HCT116 (cell line): ENCODE results near the gene CACNG6.

Source experiments
- CTCF ChIP-seq, 3 experiments: fragments of 200-600 bp in 1 of 3; sonication (generic) in 1 of 3; IDR thresholded peaks in 2 of 3; conservative IDR thresholded peaks in 1 of 3; 2 replicates each; pipeline ENCODE4 v1.5.1; 2012 to 2017; ENCODE audit warnings: low read depth in 2 of 3, low read length in 2 of 3, antibody characterized with exemption in 1 of 3, borderline replicate concordance in 1 of 3, control low read depth in 1 of 3, mild to moderate bottlenecking in 1 of 3, mixed read lengths in 1 of 3, mixed run types in 1 of 3, moderate library complexity in 1 of 3; ENCODE audit not compliant: insufficient read depth in 1 of 3
- EZH2 ChIP-seq: fragments of 200-600 bp; sonication (generic); IDR thresholded peaks from 2 replicates; pipeline ENCODE4 v1.6.1; 2017; ENCODE audit warnings: antibody characterized with exemption, mixed run types
- JUND ChIP-seq: IDR thresholded peaks from 2 replicates; pipeline ENCODE4 v1.6.1; 2012

DNA sequence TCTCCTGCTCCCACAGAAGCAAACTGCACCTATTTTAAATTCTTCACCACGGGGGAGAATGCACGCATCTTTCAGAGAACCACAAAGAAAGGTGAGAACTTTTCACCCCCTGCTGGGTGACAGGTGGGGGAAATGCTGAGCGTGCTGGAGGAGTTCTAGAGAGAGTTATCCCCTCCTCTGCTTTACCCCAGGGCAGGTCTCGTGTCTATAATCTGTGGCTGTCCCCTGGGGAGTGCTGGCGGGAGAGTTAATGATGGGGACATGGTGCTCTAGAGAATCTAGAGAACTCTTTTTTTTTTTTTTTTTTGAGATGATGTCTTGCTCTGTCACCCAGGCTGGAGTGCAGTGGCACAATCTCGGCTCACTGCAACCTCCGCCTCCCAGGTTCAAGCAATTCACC is 6.8 kb downstream of the CACNG6 start:
- TF ChIP-seq JUND (no peak), CTCF (IDR thresholded peaks at IDR 0.05 in 2 of 3, conservative IDR thresholded peaks at IDR 0.05 in 1 of 3; ENCODE audit: borderline replicate concordance in 1 of 3, insufficient read depth in 1 of 3, low read depth in 2 of 3, low read length in 2 of 3) (no peak), EZH2 (no peak)
